ENCODE results near the gene SMIM27. TPM values are rescaled to one million over a fixed set of nuclear protein-coding genes. Genes with fewer than 3 reads are reported as not detected.
A peak's percentile ranks its signal among the peaks of the same experiment; 100 is the strongest.

SMIM27 gene
- total and polyA plus RNA-seq, 2 experiments from 2014 or later, result 4.1 to 40.1 TPM

DNA sequence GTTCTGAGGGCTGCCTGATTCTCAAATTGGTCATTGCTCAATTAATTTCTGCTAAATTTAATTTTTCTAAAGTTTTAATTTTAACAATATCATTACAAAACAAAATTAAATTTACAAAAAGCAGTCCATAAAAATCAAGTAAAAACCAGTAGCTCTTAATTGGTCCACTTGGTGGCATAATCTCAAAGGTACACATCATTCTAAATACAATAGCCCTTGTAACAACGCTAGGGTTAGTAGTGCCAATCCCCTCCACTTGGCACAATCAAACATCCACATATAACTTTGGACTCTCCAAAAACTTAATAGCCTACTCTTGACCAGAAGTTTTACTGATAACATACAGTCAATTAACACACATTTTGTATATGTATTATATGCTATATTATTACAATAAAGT is 22.7 kb downstream of the SMIM27 start:
- H3K79me2 ChIP-seq (ENCODE audit: insufficient read depth), result peaks cover 30% of the 10 kb centered on the region
- WGBS, 2 experiments (ENCODE audit: low coverage in 1 of 2, low lambda C conversion rate in 2 of 2, missing lambda C conversion rate in 2 of 2), result 44 to 63% methylated on average over 1 of the region's 1 CpG
- TF ChIP-seq EZH2phosphoT487 (IDR thresholded peaks at IDR 0.05; ENCODE audit: insufficient read depth, low read depth) (no peak), EZH2 (IDR thresholded peaks at IDR 0.05; ENCODE audit: insufficient read depth, poor library complexity, severe bottlenecking) (no peak)
- peaks cover 16% of the 10 kb centered on the region for H3K4me1 ChIP-seq (ENCODE audit: insufficient read depth)
- no peaks in the 10 kb centered on the region for H3K27me3 ChIP-seq (replicated peaks; ENCODE audit: insufficient read depth)
- H3K4me2 ChIP-seq (ENCODE audit: unreplicated experiment), result no peak overlapping the region
- DNase-seq, result no peak
- H3K27ac ChIP-seq, result no peak overlapping the region
- no peaks in the 10 kb centered on the region for H3K9me3 ChIP-seq (ENCODE audit: low read depth)
- no peak overlapping the region for H3K4me3 ChIP-seq
- no peaks in the 10 kb centered on the region for H3K36me3 ChIP-seq (ENCODE audit: low read depth)
- no peak overlapping the region for H3K9ac ChIP-seq
- peaks cover 17% of the 10 kb centered on the region for H3F3A ChIP-seq (ENCODE audit: insufficient read depth)
- in situ Hi-C loops (cut with MboI), result no loop called here
- H2AFZ ChIP-seq, result no peak overlapping the region
- H3K9me2 ChIP-seq (ENCODE audit: insufficient read depth), result no peaks in the 10 kb centered on the region
- no peaks in the 10 kb centered on the region for H4K20me1 ChIP-seq (ENCODE audit: insufficient read depth)

DNA sequence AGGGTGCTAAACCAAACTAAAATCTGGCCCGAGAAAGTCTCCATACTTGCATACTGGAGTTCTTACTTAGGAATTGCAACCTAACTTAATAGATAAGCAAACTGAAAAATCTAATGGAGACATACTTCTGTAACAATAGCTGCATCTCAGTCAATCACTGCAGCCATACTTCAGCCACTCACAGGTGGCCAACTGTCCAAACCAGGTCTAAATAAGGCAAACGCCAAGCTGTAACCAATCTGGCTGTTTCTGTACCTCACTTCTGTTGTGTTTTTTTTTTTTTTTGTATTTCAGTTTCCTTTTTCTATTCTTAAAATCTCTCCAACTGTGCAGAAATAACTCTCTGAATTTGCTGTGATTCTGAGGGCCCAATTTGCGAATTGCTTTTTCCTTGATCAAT is 25.2 kb downstream of the SMIM27 start:
- H4K20me1 ChIP-seq (ENCODE audit: insufficient read depth), result no peaks in the 10 kb centered on the region

DNA sequence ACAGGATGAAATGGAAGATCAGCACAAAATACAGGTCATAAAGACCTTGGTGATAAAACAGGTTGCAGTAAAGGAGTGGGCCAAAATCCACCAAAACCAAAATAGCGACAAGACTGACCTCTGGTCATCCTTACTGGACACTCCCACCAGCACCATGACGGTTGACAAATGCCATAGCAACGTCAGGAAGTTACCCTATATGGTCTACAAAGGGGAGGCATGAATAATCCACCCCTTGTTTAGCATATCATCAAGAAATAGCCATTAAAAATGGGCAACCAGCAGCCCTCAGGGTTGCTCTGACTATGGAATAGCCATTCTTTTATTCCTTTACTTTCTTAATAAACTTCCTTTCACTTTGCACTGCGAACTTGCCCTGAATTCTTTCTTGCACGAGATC is 26.8 kb downstream of the SMIM27 start:
- no peak for TF ChIP-seq EZH2 (IDR thresholded peaks at IDR 0.05; ENCODE audit: insufficient read depth, poor library complexity, severe bottlenecking)
- TF ChIP-seq EZH2phosphoT487 (IDR thresholded peaks at IDR 0.05; ENCODE audit: insufficient read depth, low read depth), result no peak
- Histone ChIP-seq H3K27me3 (replicated peaks; ENCODE audit: insufficient read depth) (no peaks in the 10 kb centered on the region), H3F3A (ENCODE audit: insufficient read depth) (no peaks in the 10 kb centered on the region), H3K4me2 (ENCODE audit: unreplicated experiment) (no peak overlapping the region), H2AFZ (peak overlapping the region; percentile 0; the same call in 1 of the 2 replicates), H3K9me3 (ENCODE audit: low read depth) (no peaks in the 10 kb centered on the region), H3K9me2 (ENCODE audit: insufficient read depth) (no peaks in the 10 kb centered on the region), H3K79me2 (ENCODE audit: insufficient read depth) (no peaks in the 10 kb centered on the region), H4K20me1 (ENCODE audit: insufficient read depth) (no peaks in the 10 kb centered on the region), H3K36me3 (ENCODE audit: low read depth) (no peaks in the 10 kb centered on the region), H3K27ac (no peak overlapping the region), H3K9ac (no peak overlapping the region), H3K4me1 (ENCODE audit: insufficient read depth) (no peaks in the 10 kb centered on the region), H3K4me3 (no peak overlapping the region)
- WGBS, 2 experiments (ENCODE audit: low coverage in 1 of 2, low lambda C conversion rate in 2 of 2, missing lambda C conversion rate in 2 of 2), result 74 to 75% methylated on average over 5 of the region's 5 CpGs
- no peak for DNase-seq
- in situ Hi-C loops (cut with MboI), result no loop called here

More for the DNA sequence above, 25.2 kb downstream of the SMIM27 start:
- Histone ChIP-seq H2AFZ (no peak overlapping the region), H3K4me1 (ENCODE audit: insufficient read depth) (peaks cover 5% of the 10 kb centered on the region; the same call in 1 of the 2 replicates), H3K4me2 (ENCODE audit: unreplicated experiment) (no peak overlapping the region), H3K9me3 (ENCODE audit: low read depth) (no peaks in the 10 kb centered on the region), H3K9me2 (ENCODE audit: insufficient read depth) (no peaks in the 10 kb centered on the region), H3K27me3 (replicated peaks; ENCODE audit: insufficient read depth) (no peaks in the 10 kb centered on the region), H3F3A (ENCODE audit: insufficient read depth) (peaks cover 12% of the 10 kb centered on the region), H3K4me3 (no peak overlapping the region), H3K9ac (no peak overlapping the region), H3K27ac (no peak overlapping the region), H3K36me3 (ENCODE audit: low read depth) (no peaks in the 10 kb centered on the region), H3K79me2 (ENCODE audit: insufficient read depth) (peaks cover 6% of the 10 kb centered on the region; the same call in 1 of the 2 replicates)
- WGBS, 2 experiments (ENCODE audit: low coverage in 1 of 2, low lambda C conversion rate in 2 of 2, missing lambda C conversion rate in 2 of 2), result 66 to 74% methylated on average over 3 of the region's 3 CpGs
- in situ Hi-C loops (cut with MboI), result no loop called here
- no peak for TF ChIP-seq EZH2 (IDR thresholded peaks at IDR 0.05; ENCODE audit: insufficient read depth, poor library complexity, severe bottlenecking)
- TF ChIP-seq EZH2phosphoT487 (IDR thresholded peaks at IDR 0.05; ENCODE audit: insufficient read depth, low read depth), result no peak
- no peak for DNase-seq

DNA sequence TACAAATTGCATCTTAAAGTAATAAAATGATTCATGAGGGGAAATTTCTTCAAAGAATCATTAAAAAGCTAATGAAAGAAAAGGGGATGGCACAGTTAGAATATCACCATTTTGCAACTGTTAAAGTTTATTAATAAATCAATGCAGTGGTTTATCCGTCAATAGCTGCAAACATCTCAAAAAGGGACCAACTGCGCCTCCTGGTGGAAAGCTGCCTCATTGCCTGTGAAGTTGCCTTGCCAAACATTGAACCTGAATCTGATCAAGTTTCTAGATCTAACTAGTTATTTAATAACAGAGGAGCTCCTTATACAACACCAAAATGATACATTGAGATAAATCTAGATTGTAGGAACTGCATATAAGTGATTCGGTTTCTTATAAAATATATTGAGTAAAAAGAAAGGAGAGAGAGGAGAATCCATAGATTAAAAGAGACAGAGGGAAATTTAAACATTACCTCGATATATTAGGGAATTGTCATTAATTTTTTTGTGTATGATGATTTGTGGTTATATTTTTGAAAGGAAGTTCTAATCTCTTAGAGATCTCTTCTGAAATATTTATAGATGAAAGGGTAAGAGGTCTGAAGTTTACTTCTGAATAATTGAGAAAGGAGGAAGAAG is 27.7 kb downstream of the SMIM27 start:
- H3K9me2 ChIP-seq (ENCODE audit: insufficient read depth), result no peaks in the 10 kb centered on the region
- DNase-seq, result peak; percentile 67
- no peak overlapping the region for H3K4me2 ChIP-seq (ENCODE audit: unreplicated experiment)
- H2AFZ ChIP-seq, result peak overlapping the region; percentile 0; the same call in 1 of the 2 replicates
- H3K4me1 ChIP-seq (ENCODE audit: insufficient read depth), result no peaks in the 10 kb centered on the region
- no peaks in the 10 kb centered on the region for H3K9me3 ChIP-seq (ENCODE audit: low read depth)
- no peak overlapping the region for H3K9ac ChIP-seq
- in situ Hi-C loops (cut with MboI), result loop anchor here (5.0 kb wide), 1 partner anchor 392 kb away; no protein-coding TSS in a partner anchor
- no peaks in the 10 kb centered on the region for H3K27me3 ChIP-seq (replicated peaks; ENCODE audit: insufficient read depth)
- no peaks in the 10 kb centered on the region for H3F3A ChIP-seq (ENCODE audit: insufficient read depth)
- no peaks in the 10 kb centered on the region for H3K79me2 ChIP-seq (ENCODE audit: insufficient read depth)
- H3K27ac ChIP-seq, result no peak overlapping the region
- TF ChIP-seq EZH2 (IDR thresholded peaks at IDR 0.05; ENCODE audit: insufficient read depth, poor library complexity, severe bottlenecking), result no peak
- no peak for TF ChIP-seq EZH2phosphoT487 (IDR thresholded peaks at IDR 0.05; ENCODE audit: insufficient read depth, low read depth)
- 15 to 17% methylated on average over 4 of the region's 4 CpGs for WGBS, 2 experiments (ENCODE audit: low coverage in 1 of 2, low lambda C conversion rate in 2 of 2, missing lambda C conversion rate in 2 of 2)
- no peak overlapping the region for H3K4me3 ChIP-seq
- no peaks in the 10 kb centered on the region for H4K20me1 ChIP-seq (ENCODE audit: insufficient read depth)
- H3K36me3 ChIP-seq (ENCODE audit: low read depth), result no peaks in the 10 kb centered on the region
